AG10803 (cell line): ENCODE measurements around the gene P4HA1.

Source experiments
- DNase-seq: peaks from one replicate; pipeline ENCODE4 v3.0.0; 2010; ENCODE audit warnings: low read depth
- H3K4me3 ChIP-seq: 2 replicates; pipeline ENCODE4 v1.5.1; 2011; ENCODE audit warnings: mild to moderate bottlenecking, low read length, control low read depth
- TF ChIP-seq, protein P1 (sequence below): conservative IDR thresholded peaks from 2 replicates; pipeline ENCODE4 v1.5.1; 2011; ENCODE audit warnings: mild to moderate bottlenecking, low read length, control low read depth, inconsistent platforms

P4HA1 gene

DNA sequence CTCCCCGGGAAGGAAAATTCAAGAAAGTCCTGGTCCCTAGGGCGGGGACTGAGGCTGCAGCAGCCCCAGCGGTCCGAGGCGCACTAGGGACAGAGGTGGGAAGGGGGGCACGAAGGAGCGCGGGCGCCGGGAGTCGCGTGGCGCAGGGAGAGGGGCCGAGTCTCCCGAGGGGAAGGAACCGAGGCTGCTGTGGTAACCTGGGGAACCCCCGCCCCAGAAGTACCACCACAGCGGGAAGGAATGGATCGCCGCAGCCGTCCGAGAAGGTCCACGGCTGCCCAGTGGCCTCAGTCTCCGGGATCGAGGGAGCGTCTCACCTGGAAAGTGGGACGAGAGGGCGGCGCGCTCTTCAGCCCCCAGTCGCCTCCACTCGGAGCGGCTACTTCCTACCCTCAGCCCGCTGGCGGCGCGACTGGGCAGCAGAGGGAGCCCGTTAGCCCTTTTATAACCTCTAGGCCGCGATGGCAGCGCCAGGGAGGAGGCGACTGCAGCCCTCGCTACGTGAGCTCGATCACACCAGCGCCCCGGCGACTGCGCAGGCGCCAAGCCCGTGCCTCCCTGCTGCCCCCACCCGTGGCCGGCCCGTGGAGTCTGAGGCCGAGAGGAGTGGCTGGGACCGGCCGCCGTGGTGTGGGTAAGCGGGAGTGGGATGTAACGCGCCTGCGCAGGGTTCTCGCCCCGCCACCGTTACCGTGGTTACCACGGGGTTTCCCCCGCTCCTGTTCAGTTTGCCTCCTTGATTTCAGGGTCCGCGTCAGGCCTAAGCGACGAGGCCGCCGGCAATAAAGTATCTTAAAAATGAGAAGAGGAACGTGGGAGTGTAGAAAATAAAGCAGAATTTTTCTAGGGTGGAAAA lies at the start of gene P4HA1:
P4HA1 (minus strand) TSS at position 418 of the 856 bp plus-strand sequence. CDS start 21,983 bp downstream, outside the sequence.
- TF ChIP-seq, protein P1, sequence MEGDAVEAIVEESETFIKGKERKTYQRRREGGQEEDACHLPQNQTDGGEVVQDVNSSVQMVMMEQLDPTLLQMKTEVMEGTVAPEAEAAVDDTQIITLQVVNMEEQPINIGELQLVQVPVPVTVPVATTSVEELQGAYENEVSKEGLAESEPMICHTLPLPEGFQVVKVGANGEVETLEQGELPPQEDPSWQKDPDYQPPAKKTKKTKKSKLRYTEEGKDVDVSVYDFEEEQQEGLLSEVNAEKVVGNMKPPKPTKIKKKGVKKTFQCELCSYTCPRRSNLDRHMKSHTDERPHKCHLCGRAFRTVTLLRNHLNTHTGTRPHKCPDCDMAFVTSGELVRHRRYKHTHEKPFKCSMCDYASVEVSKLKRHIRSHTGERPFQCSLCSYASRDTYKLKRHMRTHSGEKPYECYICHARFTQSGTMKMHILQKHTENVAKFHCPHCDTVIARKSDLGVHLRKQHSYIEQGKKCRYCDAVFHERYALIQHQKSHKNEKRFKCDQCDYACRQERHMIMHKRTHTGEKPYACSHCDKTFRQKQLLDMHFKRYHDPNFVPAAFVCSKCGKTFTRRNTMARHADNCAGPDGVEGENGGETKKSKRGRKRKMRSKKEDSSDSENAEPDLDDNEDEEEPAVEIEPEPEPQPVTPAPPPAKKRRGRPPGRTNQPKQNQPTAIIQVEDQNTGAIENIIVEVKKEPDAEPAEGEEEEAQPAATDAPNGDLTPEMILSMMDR: peak; percentile 57
- DNase-seq: peak; percentile 98
- H3K4me3 ChIP-seq: peak within 1 kb of the TSS; percentile 96

DNA sequence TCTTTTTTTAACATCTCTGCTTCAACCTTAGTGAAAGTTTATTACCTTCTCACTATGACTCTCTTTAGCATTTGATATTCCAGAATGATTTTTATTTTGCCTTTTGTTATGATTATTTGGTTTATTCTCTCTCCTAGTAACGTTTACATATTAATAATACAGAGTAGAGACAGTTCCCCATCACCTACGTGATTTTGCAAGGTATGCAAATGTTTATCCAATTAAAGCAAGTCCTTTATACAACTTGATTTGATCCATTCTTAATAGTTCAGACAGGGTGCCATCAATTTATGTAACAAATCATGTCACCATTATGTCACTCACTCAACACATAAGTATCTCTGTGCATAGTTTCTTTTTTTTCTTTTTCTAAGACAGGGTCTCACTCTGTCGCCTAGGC lies 44.9 kb upstream of the P4HA1 start:
- TF ChIP-seq, protein P1: no peak
- H3K4me3 ChIP-seq: no peak overlapping the region
- no peak for DNase-seq

DNA sequence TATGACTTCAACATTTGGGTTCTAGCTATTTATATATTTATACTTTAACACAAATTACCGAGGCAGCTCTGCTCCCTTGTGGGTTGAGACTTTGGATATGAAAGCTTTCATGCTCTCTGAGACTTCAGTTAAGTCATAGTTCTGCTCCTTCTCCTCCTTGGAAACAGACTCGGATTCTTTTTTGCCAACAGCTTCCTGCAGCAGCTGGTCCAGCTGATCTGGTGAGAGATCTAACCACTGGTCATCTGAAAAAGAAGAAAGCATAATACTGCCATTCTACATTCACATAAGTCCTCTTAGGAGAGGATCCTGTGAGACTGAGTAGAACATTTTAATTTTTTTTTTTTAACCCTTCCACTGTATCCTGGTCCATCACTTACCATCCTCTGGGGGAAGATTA lies 42.6 kb upstream of the P4HA1 start:
- no peak for DNase-seq
- H3K4me3 ChIP-seq: no peak overlapping the region
- TF ChIP-seq, protein P1: no peak

DNA sequence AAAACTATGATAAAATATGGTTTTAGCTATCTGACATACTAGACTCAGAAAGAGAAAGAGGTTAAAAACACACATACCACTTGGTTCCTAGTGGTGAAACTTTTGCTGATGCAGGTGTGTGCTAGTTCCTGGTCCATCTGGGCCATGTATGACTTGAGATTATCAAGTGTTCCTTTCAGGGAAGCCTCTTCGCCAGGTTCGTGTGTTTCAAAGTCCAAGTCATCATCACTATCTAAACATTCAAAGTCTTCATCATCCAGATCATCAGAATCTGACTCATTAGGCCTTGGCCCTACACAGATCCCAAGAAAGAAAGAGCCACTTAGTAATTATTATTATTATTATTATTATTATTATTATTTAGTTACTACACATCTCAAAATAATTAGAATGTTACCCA lies 40.0 kb upstream of the P4HA1 start:
- TF ChIP-seq, protein P1: no peak
- DNase-seq: no peak
- no peak overlapping the region for H3K4me3 ChIP-seq

DNA sequence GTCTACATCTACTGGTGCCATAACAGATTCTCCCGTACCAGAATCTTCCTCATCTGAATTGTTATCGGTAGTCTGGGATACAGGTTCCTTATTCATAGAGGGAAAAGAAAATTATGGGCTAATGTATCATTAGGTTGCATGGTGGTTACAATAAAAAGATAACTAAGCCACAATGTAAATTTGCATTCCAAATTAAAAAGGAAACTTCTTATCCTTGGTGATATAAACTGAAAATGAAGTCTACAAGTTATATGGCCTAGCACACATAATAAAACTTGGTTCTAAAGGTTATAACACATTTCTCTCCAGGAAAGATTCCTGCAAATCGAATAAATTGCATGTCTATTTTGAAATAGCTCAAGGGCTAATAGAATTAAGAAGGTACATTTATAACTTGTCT lies 38.1 kb upstream of the P4HA1 start:
- TF ChIP-seq, protein P1: no peak
- no peak overlapping the region for H3K4me3 ChIP-seq
- no peak for DNase-seq

DNA sequence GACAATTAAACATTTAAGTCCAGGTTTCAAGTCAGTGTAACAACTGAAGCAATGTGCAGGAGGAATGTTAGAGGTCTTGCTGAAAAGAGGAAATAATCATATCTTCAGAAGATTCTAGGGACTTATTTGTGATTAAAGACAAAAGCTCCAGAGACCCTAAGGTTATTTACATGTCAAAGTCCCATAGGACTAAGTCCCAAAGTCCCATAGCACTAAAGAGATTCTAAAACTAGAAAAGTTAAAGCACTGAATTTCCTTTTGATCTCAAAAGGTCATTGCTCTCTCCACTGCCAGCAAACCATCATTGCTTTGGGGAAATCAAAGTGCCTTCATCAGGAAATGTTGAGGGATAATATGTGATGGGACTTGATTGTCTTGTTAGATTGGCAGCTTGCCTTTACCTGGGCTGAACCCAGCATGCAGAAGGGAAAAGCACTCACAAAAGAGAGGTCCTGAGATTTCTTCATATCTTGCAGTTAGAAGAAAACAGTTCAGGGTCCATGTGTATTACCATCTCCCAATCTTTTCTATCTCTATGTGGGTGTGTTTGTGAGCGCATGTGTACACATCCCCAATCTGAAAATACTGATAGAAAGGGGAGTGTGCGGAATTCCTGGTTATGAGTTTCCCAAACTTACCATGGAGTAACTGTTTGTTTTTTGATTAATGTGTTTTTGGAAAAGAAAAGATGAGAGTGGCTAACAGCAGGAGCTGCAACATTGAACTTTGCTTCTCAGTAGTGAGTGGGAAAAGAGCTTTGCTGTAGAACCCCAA lies 35.4 kb upstream of the P4HA1 start:
- TF ChIP-seq, protein P1: no peak
- H3K4me3 ChIP-seq: no peak overlapping the region
- DNase-seq: no peak

DNA sequence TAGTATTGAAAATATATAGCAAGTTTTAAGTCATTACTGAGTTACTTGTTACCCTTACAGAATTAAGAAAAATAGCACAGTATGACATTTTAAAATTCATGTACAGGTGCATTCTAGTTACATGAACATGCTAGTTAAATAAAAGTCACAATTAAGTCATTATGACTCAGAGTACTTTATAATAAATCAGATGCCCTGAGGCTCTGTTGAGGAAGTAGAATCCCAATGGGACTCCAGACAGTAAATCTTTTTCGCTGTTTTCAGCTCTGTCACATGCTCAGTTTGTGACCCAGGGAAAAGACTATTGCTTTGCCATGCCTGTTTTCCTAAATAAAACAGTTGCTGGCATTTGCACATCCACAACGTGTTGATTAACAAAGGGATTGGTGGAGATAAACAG lies 34.6 kb upstream of the P4HA1 start:
- TF ChIP-seq, protein P1: no peak
- H3K4me3 ChIP-seq: no peak overlapping the region
- DNase-seq: no peak
